Panc1 (cell line): ENCODE data around the gene NATD1.

Source experiments
- SIN3A ChIP-seq: IDR thresholded peaks from 2 replicates; pipeline ENCODE4 v1.6.1; 2012; ENCODE audit warnings: low read depth, mild to moderate bottlenecking, low read length, moderate library complexity, borderline replicate concordance; ENCODE audit not compliant: insufficient read depth
- TCF7L2 ChIP-seq: IDR thresholded peaks from 2 replicates; pipeline ENCODE4 v1.6.1; 2011; ENCODE audit warnings: mild to moderate bottlenecking, low read depth, low read length, inconsistent platforms
- TF ChIP-seq, protein P1 (sequence below): fragments of 450-650 bp; IDR thresholded peaks from 2 replicates; pipeline ENCODE4 v1.5.1; 2017; ENCODE audit warnings: mild to moderate bottlenecking
- TF ChIP-seq, protein P2 (sequence below), 2 experiments: IDR thresholded peaks; 2 replicates each; pipeline ENCODE4 v1.6.1; 2011 to 2012; ENCODE audit warnings: low read depth in 2 of 2, control low read depth in 1 of 2, low read length in 1 of 2, mild to moderate bottlenecking in 1 of 2, moderate library complexity in 1 of 2; ENCODE audit not compliant: insufficient read depth in 1 of 2

- TF ChIP-seq, protein P1, sequence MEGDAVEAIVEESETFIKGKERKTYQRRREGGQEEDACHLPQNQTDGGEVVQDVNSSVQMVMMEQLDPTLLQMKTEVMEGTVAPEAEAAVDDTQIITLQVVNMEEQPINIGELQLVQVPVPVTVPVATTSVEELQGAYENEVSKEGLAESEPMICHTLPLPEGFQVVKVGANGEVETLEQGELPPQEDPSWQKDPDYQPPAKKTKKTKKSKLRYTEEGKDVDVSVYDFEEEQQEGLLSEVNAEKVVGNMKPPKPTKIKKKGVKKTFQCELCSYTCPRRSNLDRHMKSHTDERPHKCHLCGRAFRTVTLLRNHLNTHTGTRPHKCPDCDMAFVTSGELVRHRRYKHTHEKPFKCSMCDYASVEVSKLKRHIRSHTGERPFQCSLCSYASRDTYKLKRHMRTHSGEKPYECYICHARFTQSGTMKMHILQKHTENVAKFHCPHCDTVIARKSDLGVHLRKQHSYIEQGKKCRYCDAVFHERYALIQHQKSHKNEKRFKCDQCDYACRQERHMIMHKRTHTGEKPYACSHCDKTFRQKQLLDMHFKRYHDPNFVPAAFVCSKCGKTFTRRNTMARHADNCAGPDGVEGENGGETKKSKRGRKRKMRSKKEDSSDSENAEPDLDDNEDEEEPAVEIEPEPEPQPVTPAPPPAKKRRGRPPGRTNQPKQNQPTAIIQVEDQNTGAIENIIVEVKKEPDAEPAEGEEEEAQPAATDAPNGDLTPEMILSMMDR, result no peak
- no peak for TF ChIP-seq TCF7L2
- TF ChIP-seq SIN3A, result no peak
- TF ChIP-seq, protein P2, sequence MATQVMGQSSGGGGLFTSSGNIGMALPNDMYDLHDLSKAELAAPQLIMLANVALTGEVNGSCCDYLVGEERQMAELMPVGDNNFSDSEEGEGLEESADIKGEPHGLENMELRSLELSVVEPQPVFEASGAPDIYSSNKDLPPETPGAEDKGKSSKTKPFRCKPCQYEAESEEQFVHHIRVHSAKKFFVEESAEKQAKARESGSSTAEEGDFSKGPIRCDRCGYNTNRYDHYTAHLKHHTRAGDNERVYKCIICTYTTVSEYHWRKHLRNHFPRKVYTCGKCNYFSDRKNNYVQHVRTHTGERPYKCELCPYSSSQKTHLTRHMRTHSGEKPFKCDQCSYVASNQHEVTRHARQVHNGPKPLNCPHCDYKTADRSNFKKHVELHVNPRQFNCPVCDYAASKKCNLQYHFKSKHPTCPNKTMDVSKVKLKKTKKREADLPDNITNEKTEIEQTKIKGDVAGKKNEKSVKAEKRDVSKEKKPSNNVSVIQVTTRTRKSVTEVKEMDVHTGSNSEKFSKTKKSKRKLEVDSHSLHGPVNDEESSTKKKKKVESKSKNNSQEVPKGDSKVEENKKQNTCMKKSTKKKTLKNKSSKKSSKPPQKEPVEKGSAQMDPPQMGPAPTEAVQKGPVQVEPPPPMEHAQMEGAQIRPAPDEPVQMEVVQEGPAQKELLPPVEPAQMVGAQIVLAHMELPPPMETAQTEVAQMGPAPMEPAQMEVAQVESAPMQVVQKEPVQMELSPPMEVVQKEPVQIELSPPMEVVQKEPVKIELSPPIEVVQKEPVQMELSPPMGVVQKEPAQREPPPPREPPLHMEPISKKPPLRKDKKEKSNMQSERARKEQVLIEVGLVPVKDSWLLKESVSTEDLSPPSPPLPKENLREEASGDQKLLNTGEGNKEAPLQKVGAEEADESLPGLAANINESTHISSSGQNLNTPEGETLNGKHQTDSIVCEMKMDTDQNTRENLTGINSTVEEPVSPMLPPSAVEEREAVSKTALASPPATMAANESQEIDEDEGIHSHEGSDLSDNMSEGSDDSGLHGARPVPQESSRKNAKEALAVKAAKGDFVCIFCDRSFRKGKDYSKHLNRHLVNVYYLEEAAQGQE (IDR thresholded peaks at IDR 0.05; ENCODE audit: insufficient read depth in 1 of 2, low read depth in 2 of 2, low read length in 1 of 2), result no peak
Observed at GRCh38 chr17:21275579-21276263, 22.5 kb upstream of the NATD1 start.
